ENCODE results near the gene LRRFIP2. TPM values are rescaled to one million over a fixed set of nuclear protein-coding genes. Genes with fewer than 3 reads are reported as not detected.

The LRRFIP2 gene
- total and polyA plus RNA-seq, 9 donors, result 35.5 to 81.1 (median 48.3) TPM

DNA sequence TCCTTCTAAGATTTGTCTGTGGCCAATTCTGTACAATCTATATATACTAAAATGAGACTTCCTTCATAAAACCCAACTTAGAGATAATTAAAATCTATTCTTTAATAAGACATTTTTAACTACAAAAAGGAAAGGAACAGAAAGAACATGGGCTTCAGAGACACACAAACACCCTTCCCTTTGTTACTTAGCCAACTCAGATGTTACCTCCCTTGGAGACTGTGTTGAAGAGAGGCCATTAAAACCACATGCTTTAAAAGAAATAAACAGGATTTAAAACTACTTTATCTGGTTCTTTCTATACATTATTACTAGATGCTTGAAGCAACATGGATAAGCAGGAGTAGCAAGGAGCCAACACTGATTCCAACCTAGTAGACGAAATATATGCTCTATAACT, 42.0 kb downstream of the LRRFIP2 start:
- Histone ChIP-seq H3K9me3 (no peaks in the 10 kb centered on the region), H3K4me3 (no peak overlapping the region), H3K27me3 (no peaks in the 10 kb centered on the region), H3K36me3 (no peaks in the 10 kb centered on the region), H3K27ac (no peak overlapping the region), H3K4me1 (ENCODE audit: insufficient read depth) (peaks cover 11% of the 10 kb centered on the region)
- 91 to 98% (median 98%) methylated on average over 1 of the region's 1 CpG for WGBS, 3 donors
- TF ChIP-seq, protein P1, sequence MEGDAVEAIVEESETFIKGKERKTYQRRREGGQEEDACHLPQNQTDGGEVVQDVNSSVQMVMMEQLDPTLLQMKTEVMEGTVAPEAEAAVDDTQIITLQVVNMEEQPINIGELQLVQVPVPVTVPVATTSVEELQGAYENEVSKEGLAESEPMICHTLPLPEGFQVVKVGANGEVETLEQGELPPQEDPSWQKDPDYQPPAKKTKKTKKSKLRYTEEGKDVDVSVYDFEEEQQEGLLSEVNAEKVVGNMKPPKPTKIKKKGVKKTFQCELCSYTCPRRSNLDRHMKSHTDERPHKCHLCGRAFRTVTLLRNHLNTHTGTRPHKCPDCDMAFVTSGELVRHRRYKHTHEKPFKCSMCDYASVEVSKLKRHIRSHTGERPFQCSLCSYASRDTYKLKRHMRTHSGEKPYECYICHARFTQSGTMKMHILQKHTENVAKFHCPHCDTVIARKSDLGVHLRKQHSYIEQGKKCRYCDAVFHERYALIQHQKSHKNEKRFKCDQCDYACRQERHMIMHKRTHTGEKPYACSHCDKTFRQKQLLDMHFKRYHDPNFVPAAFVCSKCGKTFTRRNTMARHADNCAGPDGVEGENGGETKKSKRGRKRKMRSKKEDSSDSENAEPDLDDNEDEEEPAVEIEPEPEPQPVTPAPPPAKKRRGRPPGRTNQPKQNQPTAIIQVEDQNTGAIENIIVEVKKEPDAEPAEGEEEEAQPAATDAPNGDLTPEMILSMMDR (IDR thresholded peaks at IDR 0.05), result no peak
- TF ChIP-seq POLR2A (IDR thresholded peaks at IDR 0.05) (no peak), EP300 (IDR thresholded peaks at IDR 0.05) (no peak)
- no peak for DNase-seq
- intact Hi-C loops (cut with DNase I), result no loop called here

DNA sequence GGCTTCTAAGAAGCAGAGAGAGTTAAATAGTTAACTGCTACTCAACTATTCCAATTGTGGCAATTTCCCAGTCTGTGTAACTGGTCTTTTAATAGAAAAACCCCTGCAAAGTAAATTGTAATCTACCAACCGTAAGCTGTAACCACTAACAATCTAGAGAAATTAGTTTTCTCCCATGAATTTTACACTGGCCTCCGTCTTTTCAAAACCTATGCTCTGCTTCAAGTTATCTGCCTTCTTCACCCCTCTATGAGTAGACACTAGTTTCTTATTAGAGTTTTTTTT, 42.6 kb downstream of the LRRFIP2 start:
- H3K27ac ChIP-seq, result no peak overlapping the region
- H3K36me3 ChIP-seq, result no peaks in the 10 kb centered on the region
- no peaks in the 10 kb centered on the region for H3K9me3 ChIP-seq
- H3K27me3 ChIP-seq, result no peaks in the 10 kb centered on the region
- no peak overlapping the region for H3K4me3 ChIP-seq
- no peak for DNase-seq
- intact Hi-C loops (cut with DNase I), result no loop called here
- WGBS, 3 donors, result 16 to 27% (median 19%) methylated on average over 2 of the region's 2 CpGs
- TF ChIP-seq, protein P1 (IDR thresholded peaks at IDR 0.05), result no peak
- no peak for TF ChIP-seq POLR2A (IDR thresholded peaks at IDR 0.05)
- no peak for TF ChIP-seq EP300 (IDR thresholded peaks at IDR 0.05)
- peaks cover 11% of the 10 kb centered on the region for H3K4me1 ChIP-seq (ENCODE audit: insufficient read depth)

DNA sequence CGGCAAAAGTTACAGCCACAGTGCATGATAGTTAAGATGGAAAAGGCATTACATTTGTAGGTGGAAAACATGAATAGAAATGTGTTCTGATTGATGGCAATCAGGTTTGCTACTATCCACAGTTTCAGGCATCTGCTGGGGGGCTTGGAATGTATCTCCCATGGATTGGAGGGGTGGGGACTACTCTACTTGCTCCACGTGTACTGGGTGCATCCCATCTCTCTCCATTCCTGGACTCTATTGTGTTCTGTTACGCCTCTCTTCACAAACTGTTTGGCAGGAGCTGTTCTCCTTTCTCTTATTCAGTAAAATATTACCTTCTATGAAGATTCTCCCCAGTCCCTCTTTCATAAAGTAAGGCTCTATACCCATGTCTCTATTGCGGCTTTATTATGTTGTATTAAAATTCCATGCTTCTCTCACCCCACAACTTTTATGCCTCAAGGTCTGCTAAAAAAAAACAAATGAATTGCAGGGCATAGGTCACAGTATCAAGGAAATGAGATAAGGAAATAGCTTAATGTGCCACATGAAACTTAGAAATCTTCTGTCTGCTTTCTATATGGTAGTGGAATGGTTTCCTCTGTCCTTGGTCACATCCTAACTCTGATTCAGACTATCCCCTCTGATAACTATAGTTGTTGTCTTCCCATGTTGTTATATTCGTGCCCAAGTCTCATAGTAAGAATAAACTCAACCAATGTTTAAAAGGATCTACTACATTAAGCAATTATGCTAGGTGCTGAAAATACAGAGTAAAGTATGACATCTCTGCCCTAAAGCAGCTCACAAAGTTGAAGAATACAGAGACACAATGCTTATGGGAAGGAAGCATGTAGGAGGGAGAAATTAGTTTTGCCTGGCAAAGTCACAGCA, 43.2 kb downstream of the LRRFIP2 start:
- DNase-seq, result no peak
- 29 to 45% (median 43%) methylated on average over 5 of the region's 5 CpGs for WGBS, 3 donors

DNA sequence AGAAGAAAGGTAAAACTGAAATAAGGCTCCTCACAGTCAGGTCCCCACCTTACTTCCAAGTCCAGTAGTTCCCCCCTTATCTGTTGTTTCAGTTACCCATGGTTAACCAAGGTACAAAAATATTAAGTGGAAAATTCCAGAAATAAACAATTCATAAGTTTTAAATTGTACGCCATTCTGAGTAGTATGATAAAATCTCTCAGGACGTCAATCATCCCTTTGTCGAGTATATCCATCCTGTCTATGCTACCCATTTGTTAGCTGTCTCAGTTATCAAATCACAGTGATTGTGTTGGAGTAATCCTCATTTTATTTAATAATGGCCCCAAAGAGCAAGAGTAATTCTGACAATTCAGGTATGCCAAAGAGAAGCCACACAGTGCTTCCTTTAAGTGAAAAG, 43.9 kb downstream of the LRRFIP2 start:
- Histone ChIP-seq H3K27me3 (no peaks in the 10 kb centered on the region), H3K4me3 (no peak overlapping the region), H3K36me3 (no peaks in the 10 kb centered on the region), H3K9me3 (no peaks in the 10 kb centered on the region), H3K27ac (no peak overlapping the region), H3K4me1 (ENCODE audit: insufficient read depth) (peaks cover 11% of the 10 kb centered on the region)
- TF ChIP-seq EP300 (IDR thresholded peaks at IDR 0.05) (no peak), POLR2A (IDR thresholded peaks at IDR 0.05) (no peak)
- TF ChIP-seq, protein P1 (IDR thresholded peaks at IDR 0.05), result no peak
- intact Hi-C loops (cut with DNase I), result no loop called here
- 94 to 98% (median 94%) methylated on average over 3 of the region's 3 CpGs for WGBS, 3 donors
- no peak for DNase-seq

More for the DNA sequence above, 43.2 kb downstream of the LRRFIP2 start:
- H3K4me3 ChIP-seq, result no peak overlapping the region
- H3K27me3 ChIP-seq, result no peaks in the 10 kb centered on the region
- no peaks in the 10 kb centered on the region for H3K36me3 ChIP-seq
- H3K4me1 ChIP-seq (ENCODE audit: insufficient read depth), result peaks cover 11% of the 10 kb centered on the region
- intact Hi-C loops (cut with DNase I), result no loop called here
- TF ChIP-seq POLR2A (IDR thresholded peaks at IDR 0.05) (no peak), EP300 (IDR thresholded peaks at IDR 0.05) (no peak)
- TF ChIP-seq, protein P1 (IDR thresholded peaks at IDR 0.05), result no peak
- no peak overlapping the region for H3K27ac ChIP-seq
- H3K9me3 ChIP-seq, result no peaks in the 10 kb centered on the region

Data from ovary (tissue), 9 donors.